Muscle layer of duodenum (tissue), 2 donors: ENCODE results near the gene ABLIM2.
"Not testable (repeated sequence)": the region's sequence is repeated elsewhere in the genome, so short reads cannot be mapped to it uniquely, and the experiment has no call there.

Experiments
- H3K27ac ChIP-seq: one replicate; pipeline ENCODE4 v1.7.0; 2013; ENCODE audit warnings: mild to moderate bottlenecking, low read length
- H3K27me3 ChIP-seq: one replicate; pipeline ENCODE4 v1.7.0; 2013; ENCODE audit warnings: low read depth, mild to moderate bottlenecking, control low read depth, low read length
- H3K36me3 ChIP-seq, 2 donors: one replicate each; pipeline ENCODE4 v1.7.0; 2013; ENCODE audit warnings: low read length in 2 of 2, control low read depth in 1 of 2, mild to moderate bottlenecking in 1 of 2; ENCODE audit not compliant: insufficient read depth in 2 of 2, control insufficient read depth in 1 of 2
- H3K4me1 ChIP-seq, 2 donors: one replicate each; pipeline ENCODE4 v1.7.0; 2013; ENCODE audit warnings: low read length in 2 of 2, mild to moderate bottlenecking in 2 of 2, control low read depth in 1 of 2, moderate library complexity in 1 of 2; ENCODE audit not compliant: insufficient read depth in 2 of 2, control insufficient read depth in 1 of 2
- H3K4me3 ChIP-seq, 2 donors: one replicate each; pipeline ENCODE4 v1.7.0; 2013; ENCODE audit warnings: low read length in 2 of 2, low read depth in 1 of 2, mild to moderate bottlenecking in 1 of 2
- H3K9me3 ChIP-seq, 2 donors: one replicate each; pipeline ENCODE4 v1.7.0; 2013; ENCODE audit warnings: low read length in 2 of 2, control low read depth in 1 of 2, mild to moderate bottlenecking in 1 of 2; ENCODE audit not compliant: control insufficient read depth in 1 of 2
- donor health status: healthy.

ABLIM2 gene

GRCh38 chr4:7929118-7929951, 229.3 kb downstream of the ABLIM2 start:
- Histone ChIP-seq H3K4me1 (peaks cover 8 to 19% of the 10 kb centered on the region in 2 donors), H3K27ac (no peak overlapping the region), H3K4me3 (no peak overlapping the region), H3K27me3 (no peaks in the 10 kb centered on the region), H3K36me3 (no peaks in the 10 kb centered on the region), H3K9me3 (no peaks in the 10 kb centered on the region)

GRCh38 chr4:7928711-7929110, 229.9 kb downstream of the ABLIM2 start:
- Histone ChIP-seq H3K36me3 (no peaks in the 10 kb centered on the region), H3K27me3 (no peaks in the 10 kb centered on the region), H3K4me3 (no peak overlapping the region), H3K4me1 (peaks cover 8 to 17% of the 10 kb centered on the region in 2 donors), H3K9me3 (no peaks in the 10 kb centered on the region), H3K27ac (no peak overlapping the region)

GRCh38 chr4:7926822-7927221, 231.8 kb downstream of the ABLIM2 start:
- Histone ChIP-seq H3K4me3 (no peak overlapping the region), H3K9me3 (no peaks in the 10 kb centered on the region), H3K36me3 (no peaks in the 10 kb centered on the region), H3K27ac (no peak overlapping the region), H3K4me1 (peaks cover 8 to 17% of the 10 kb centered on the region in 2 donors), H3K27me3 (no peaks in the 10 kb centered on the region)

GRCh38 chr4:7924570-7924969, 234.0 kb downstream of the ABLIM2 start:
- Histone ChIP-seq H3K4me3 (no peak overlapping the region), H3K4me1 (peaks cover 0 to 11% of the 10 kb centered on the region in 2 donors), H3K27ac (no peak overlapping the region), H3K27me3 (no peaks in the 10 kb centered on the region), H3K36me3 (no peaks in the 10 kb centered on the region), H3K9me3 (no peaks in the 10 kb centered on the region)

- Histone ChIP-seq H3K4me1 (peaks cover 0 to 9% of the 10 kb centered on the region in 2 donors), H3K27ac (peak overlapping the region; percentile 16), H3K9me3 (no peaks in the 10 kb centered on the region), H3K27me3 (no peaks in the 10 kb centered on the region), H3K4me3 (no peak overlapping the region), H3K36me3 (no peaks in the 10 kb centered on the region)
Measured at GRCh38 chr4:7924163-7924562, 234.4 kb downstream of the ABLIM2 start.

- no peaks in the 10 kb centered on the region for H3K36me3 ChIP-seq
- no peaks in the 10 kb centered on the region for H3K9me3 ChIP-seq
- H3K4me3 ChIP-seq = no peak overlapping the region
- H3K4me1 ChIP-seq = peaks cover 0 to 11% of the 10 kb centered on the region in 2 donors
- H3K27ac ChIP-seq = no peak overlapping the region
- no peaks in the 10 kb centered on the region for H3K27me3 ChIP-seq
Measured at GRCh38 chr4:7922466-7922865, 236.1 kb downstream of the ABLIM2 start.

GRCh38 chr4:7918981-7919380, 239.6 kb downstream of the ABLIM2 start:
- Histone ChIP-seq H3K9me3 (no peaks in the 10 kb centered on the region), H3K27me3 (no peaks in the 10 kb centered on the region), H3K4me3 (no peak overlapping the region), H3K27ac (peak overlapping the region; percentile 23), H3K4me1 (peaks cover 0 to 25% of the 10 kb centered on the region in 2 donors), H3K36me3 (no peaks in the 10 kb centered on the region)

- H3K36me3 ChIP-seq, H3K9me3 ChIP-seq, H3K4me3 ChIP-seq, H3K27me3 ChIP-seq, H3K27ac ChIP-seq: not testable (repeated sequence)
- H3K4me1 ChIP-seq = peaks cover 0 to 25% of the 10 kb centered on the region in 2 donors
Measured at GRCh38 chr4:7918187-7918586, 240.4 kb downstream of the ABLIM2 start.

GRCh38 chr4:7917669-7918068, 240.9 kb downstream of the ABLIM2 start:
- Histone ChIP-seq H3K4me3 (no peak overlapping the region), H3K27ac (no peak overlapping the region), H3K36me3 (no peaks in the 10 kb centered on the region), H3K4me1 (peaks cover 0 to 29% of the 10 kb centered on the region in 2 donors), H3K9me3 (no peaks in the 10 kb centered on the region), H3K27me3 (no peaks in the 10 kb centered on the region)

- peaks cover 9 to 40% of the 10 kb centered on the region in 2 donors for H3K4me1 ChIP-seq
Measured at GRCh38 chr4:7915875-7916242, 242.8 kb downstream of the ABLIM2 start.

More at GRCh38 chr4:7915875-7916242, 242.8 kb downstream of the ABLIM2 start:
- H3K27ac ChIP-seq = no peak overlapping the region
- no peak overlapping the region for H3K4me3 ChIP-seq
- H3K27me3 ChIP-seq = no peaks in the 10 kb centered on the region
- H3K36me3 ChIP-seq = no peaks in the 10 kb centered on the region
- no peaks in the 10 kb centered on the region for H3K9me3 ChIP-seq
